COLO668 (cell line): Measurements from ENCODE around the gene FAM228A.
"Not testable (repeated sequence)": the region's sequence is repeated elsewhere in the genome, so short reads cannot be mapped to it uniquely, and the experiment has no call there.

ENCODE experiments used
- DNase-seq: peaks from one replicate; lab custom pipeline; 2025; ENCODE audit not compliant: unreplicated experiment; lab: John Stamatoyannopoulos, UW

Gene FAM228A

DNA sequence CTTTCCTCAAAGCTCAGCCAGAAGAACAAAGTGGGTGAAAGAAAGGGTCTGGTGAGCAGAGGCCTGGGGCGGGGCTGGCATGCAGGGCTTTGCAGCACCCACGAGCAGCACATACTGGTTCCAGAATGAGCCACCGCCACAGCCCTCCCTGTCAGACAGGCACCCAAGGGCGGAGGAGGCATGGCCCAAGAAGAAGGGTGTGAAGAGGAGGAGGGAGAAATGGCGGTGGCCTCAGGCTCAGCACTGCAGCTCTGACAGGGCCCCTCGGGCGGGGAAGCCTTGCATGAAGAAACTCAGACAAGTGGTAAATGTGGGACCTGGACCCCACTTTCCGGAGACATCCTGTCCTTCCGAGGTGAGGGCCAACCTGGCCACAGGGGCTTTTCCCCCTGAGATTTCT, 15.7 kb downstream of the FAM228A start:
- DNase-seq: no peak

GRCh38 chr2:24191156-24191555, 16.3 kb downstream of the FAM228A start:
- no peak for DNase-seq

DNA sequence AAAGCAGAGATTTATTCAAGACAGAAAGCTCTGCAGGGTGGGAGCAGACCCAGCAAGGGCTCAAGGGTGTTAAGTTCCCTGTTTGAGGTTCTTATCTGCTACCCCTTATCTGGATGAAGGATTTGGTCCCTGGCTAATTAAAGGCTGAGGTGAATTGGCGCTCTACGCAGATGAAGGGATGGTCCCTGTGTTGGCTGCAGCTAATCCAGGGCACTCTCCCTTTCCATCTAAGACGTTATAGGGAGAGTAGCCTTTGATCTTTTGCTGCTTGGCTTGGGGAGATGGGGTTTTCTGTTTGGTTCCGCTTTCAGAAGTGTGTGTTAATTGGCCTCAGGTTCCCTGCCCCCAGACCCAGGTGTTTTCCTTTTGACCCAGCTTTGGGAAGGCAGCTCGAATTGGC, 17.0 kb downstream of the FAM228A start:
- DNase-seq: no peak

DNA sequence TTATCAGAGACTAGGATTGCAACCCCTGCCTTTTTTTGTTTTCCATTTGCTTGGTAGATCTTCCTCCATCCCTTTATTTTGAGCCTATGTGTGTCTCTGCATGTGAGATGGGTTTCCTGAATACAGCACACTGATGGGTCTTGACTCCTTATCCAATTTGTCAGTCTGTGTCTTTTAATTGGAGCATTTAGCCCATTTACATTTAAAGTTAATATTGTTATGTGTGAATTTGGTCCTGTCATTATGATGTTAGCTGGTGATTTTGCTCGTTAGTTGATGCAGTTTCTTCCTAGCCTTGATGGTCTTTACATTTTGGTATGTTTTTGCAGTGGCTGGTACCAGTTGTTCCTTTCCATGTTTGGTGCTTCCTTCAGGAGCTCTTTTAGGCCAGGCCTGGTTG, 22.4 kb downstream of the FAM228A start:
- DNase-seq: not testable (repeated sequence)

GRCh38 chr2:24199968-24200590, 25.2 kb downstream of the FAM228A start:
- DNase-seq: no peak

GRCh38 chr2:24200799-24201198, 25.9 kb downstream of the FAM228A start:
- no peak for DNase-seq

DNA sequence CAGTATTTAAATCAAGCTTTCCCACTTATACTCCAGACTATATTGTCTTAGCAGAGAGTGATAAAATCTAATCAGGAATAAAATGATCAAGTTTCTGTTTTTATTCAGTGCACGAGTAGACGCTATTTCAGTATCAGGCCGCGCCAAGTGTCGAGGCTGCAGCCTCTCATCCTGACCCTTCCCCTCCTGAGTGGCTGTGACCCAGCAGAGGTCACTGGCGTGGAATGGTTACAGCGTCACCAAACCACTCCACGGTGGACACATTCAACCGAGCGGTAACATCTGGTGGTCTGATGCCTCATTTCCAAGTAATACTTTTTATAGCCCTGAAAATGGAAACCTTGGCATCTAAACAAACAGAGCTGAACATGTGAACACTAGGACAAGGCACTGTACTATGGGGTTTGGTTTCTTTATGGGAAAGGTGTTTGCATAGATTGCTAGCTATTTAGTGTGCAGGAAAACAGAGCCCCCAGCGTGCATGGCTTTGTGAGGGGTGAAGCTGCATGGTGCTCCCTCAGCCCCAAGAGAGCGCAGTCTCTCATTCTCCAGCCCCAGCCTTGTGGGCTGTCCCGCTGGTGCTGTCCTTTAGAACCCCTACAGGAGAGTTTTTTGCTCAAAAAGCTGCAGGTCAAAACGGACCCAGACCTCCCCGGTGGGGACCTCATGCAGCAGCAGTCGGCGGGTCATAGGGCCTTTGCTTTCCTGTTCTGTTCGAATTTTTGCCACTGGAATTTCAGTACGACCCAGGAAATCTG, 28.4 kb downstream of the FAM228A start:
- no peak for DNase-seq

GRCh38 chr2:24203787-24204150, 28.9 kb downstream of the FAM228A start:
- no peak for DNase-seq

- no peak for DNase-seq
These were observed 29.7 kb downstream of the FAM228A start for GRCh38 chr2:24204505-24204904.

DNA sequence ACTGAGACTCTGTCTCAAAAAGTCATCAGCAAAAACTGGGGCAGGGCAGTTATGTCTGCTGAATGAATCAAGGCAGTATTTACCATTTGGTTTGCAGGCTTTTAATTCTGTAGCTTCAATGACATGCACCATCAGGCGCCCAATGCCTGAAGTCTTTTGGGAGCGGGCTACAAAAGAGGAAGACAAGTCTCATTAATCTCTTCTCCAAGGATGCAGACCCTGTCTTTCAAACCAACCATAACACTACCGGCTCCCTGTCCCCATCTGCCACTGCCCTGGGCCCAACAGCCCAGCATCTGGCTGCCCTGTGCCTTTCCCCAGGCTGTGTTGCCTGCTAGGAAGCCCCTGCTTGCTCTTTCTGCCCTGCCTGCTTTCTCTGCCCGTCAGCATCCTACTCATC, 30.3 kb downstream of the FAM228A start:
- no peak for DNase-seq

DNA sequence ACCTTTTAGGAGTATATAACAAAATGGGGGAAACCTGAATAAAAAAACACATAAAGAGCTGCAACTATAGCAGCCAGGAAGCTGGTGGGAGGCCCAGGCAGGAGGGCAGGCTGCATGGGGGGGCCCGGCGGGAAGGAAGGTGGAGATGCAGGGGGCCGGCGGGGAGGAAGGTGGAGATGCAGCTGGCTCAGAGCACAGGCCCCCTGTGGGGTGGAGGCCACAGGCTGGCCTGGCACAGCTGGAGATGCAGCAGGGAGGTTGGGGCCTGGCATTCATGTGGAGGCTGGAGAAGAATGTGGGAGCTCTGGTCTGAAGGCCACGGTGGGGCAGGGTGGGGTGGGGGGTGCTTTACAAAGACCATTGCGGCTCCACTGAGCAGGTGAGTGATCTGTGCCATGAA, 31.4 kb downstream of the FAM228A start:
- no peak for DNase-seq

DNA sequence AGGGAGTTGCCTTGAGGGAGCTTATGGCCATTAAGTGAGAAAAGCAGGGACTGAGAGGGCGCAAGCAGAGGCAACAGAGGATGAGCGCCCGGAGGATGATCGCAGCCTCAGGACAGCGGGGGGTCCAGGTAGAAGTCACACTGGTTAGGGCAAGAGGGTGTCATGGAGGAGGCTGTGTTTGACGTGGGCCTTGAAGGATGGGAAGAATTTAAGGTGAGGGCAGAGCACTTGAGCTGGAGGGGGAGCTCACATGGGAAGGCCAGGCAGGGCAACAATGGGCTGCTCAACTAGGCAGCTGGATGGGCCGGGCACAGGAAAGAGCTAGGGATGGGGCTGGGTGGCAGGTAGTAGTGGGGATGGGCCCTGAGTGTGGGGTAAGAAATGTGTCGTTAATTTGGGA, 31.9 kb downstream of the FAM228A start:
- no peak for DNase-seq

GRCh38 chr2:24207359-24207758, 32.5 kb downstream of the FAM228A start:
- DNase-seq: no peak

GRCh38 chr2:24208490-24208889, 33.6 kb downstream of the FAM228A start:
- DNase-seq: no peak

DNA sequence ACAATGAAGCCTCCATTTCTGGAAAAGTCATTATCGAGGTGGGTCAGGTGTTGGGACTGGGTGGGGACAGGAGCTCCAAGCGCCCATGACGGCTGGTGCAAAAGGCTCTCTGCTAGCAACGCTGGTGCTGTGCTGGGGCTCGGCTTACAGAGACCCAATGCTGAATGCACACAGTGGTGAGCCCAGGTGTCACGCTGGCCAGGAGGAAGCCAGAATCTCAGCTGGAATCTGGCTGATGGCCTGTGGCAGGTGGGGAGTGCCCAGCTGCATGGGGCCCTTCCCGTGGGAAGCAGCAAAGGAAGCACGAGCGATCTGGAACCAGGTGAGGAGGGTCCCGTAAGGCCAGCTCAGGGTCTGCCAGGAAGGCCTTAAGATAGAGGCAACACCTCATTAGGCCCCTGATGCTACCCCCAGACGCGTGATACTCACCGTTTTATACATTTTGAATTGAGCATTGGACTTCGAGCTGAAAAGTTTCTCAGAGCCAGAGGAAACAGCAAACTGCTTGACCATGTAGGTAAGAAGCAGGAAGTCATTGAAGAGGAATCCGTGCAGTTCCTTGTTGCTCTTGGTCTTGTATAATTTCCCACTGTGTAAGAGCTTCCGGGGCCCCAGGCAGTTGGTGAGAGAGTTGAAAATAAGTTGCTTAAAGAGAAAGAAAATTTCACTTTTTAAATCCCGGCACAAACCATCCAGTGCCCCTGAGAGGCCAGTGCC, 34.7 kb downstream of the FAM228A start:
- DNase-seq: no peak

- no peak for DNase-seq
These were observed 35.2 kb downstream of the FAM228A start for GRCh38 chr2:24210106-24210455.

DNA sequence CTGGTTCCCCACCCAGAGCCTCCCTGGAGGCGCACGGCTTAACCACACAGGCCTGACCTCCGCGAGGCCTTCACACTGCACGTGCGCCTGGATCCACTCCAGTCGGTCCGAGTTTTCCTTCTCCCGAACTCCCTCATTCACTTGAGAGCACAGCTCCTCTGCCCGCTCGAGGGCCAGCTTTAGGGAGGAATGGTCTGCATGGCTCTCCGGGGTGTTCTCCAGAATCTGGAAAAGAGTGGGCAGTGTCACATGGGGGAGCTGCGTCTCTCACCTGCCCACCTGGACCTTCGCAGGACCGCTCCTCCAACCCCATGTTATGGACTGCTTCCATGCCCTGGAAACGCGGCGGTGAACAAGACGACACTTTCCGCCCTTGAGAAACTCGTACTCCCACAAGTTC, 35.9 kb downstream of the FAM228A start:
- DNase-seq: no peak

DNA sequence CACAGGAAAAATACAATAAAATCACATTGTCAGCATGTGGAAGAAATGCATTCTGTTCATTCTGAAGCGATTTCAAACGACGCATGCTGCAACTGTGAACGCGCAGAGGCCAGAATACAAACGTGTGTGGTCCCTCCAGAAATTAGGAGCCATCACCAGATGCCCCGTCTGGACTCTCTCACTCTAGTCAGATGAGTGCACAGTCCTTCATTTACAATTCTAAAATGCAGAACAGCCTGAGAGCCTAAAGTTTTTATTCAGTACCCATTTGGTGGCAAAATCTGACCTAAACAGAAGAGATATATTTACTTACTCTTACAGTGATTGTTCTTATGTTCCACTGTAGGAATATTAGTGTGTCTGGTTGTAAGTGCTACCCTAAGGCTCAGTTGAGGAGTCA, 36.6 kb downstream of the FAM228A start:
- no peak for DNase-seq

DNA sequence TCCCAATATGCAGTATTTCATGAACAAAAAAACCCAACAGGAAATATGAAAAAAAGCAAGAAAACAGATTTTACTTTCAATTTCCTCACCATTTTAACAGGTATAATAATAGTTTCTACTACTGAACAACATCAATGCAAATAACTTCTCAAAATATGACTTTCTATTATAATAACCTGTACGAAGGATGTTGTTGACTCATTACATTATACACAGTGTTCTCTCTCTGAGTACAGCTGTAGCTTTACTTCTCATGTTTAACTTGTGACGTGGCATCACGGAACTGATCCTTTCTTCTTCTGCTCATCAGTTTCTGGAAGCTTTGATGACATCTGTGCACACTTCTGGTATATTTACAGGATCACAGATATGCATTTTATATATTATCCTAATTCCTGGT, 40.0 kb downstream of the FAM228A start:
- no peak for DNase-seq

GRCh38 chr2:24220554-24221291, 45.9 kb downstream of the FAM228A start:
- no peak for DNase-seq

GRCh38 chr2:24221343-24222050, 46.6 kb downstream of the FAM228A start:
- DNase-seq: no peak
